Prostate gland (tissue), 2 donors: ENCODE data around the gene KPTN. TPM values are rescaled to one million over a fixed set of nuclear protein-coding genes. Genes with fewer than 3 reads are reported as not detected.
A peak's percentile ranks its signal among the peaks of the same experiment; 100 is the strongest.

Experiments used
- DNase-seq: peaks from one replicate; pipeline ENCODE4 v3.0.0-alpha.2; 2019; ENCODE audit warnings: low spot score
- H3K27ac ChIP-seq, 2 donors: fragments of 200-600 bp; sonication (generic); 2 replicates each; pipeline ENCODE4 v1.5.1; 2017 to 2019
- H3K27me3 ChIP-seq: fragments of 200-600 bp; sonication (generic); replicated peaks from 2 replicates; pipeline ENCODE4 v1.5.1; 2019; ENCODE audit not compliant: insufficient read depth
- H3K36me3 ChIP-seq, 2 donors: fragments of 200-600 bp; sonication (generic); 1 replicate in 1 of 2; 2 replicates in 1 of 2; pipeline versions ENCODE4 v1.5.1 to v1.8.1; 2017 to 2019
- H3K4me1 ChIP-seq: fragments of 200-600 bp; sonication (generic); replicated peaks from 2 replicates; pipeline ENCODE4 v1.5.1; 2019
- H3K4me3 ChIP-seq, 2 donors: fragments of 200-600 bp; sonication (generic); 2 replicates each; pipeline ENCODE4 v1.5.1; 2017 to 2019
- H3K9me3 ChIP-seq: fragments of 200-600 bp; sonication (generic); 2 replicates; pipeline ENCODE4 v1.5.1; 2017
- CTCF ChIP-seq, 4 experiments: fragments of 200-600 bp in 2 of 4; fragments of 450-650 bp in 2 of 4; sonication (generic) in 2 of 4; IDR thresholded peaks; 1 replicate in 3 of 4; 2 replicates in 1 of 4; pipeline ENCODE4 v1.5.1; 2016 to 2019; ENCODE audit warnings: antibody characterized with exemption in 4 of 4, mild to moderate bottlenecking in 2 of 4, moderate library complexity in 2 of 4
- POLR2A ChIP-seq: fragments of 450-650 bp; IDR thresholded peaks from one replicate; pipeline ENCODE4 v1.6.1; 2016; ENCODE audit warnings: antibody characterized with exemption, mild to moderate bottlenecking
- POLR2AphosphoS5 ChIP-seq: sonication (generic); formaldehyde crosslinking; IDR thresholded peaks from one replicate; pipeline ENCODE4 v1.6.1; 2017; ENCODE audit warnings: antibody characterized with exemption
- WGBS: methylation state at CpG from one replicate; pipeline ENCODE4 v1.1.5; 2018; 5-methylcytosine and 5-hydroxymethylcytosine counted together
- intact Hi-C: fragments of 100-400 bp; cut with DNase I; formaldehyde crosslinking; loops from one replicate; pipeline ENCODE4 v1.14.2; 2022
- total RNA-seq, 2 donors: library from RNA; depleted of rRNA; stranded (reverse); fragments of >200 nt; gene quantifications; one replicate each; pipeline ENCODE4 v1.1.0, GENCODE V29; 2016

Gene KPTN
- total RNA-seq, 2 donors from 2014 or later: 8.8 to 9.0 TPM

GRCh38 chr19:47492571-47493377 is 8.8 kb upstream of the KPTN start:
- peak overlapping the region in 1 of 2 donors; percentile 9 for H3K27ac ChIP-seq
- intact Hi-C loops: no loop called here
- no peak for TF ChIP-seq POLR2AphosphoS5
- TF ChIP-seq POLR2A: no peak
- no peak for TF ChIP-seq CTCF (IDR thresholded peaks at IDR 0.05)
- H3K9me3 ChIP-seq: no peaks in the 10 kb centered on the region
- H3K36me3 ChIP-seq: peaks cover 4 to 21% of the 10 kb centered on the region in 2 donors
- 61% methylated on average over 22 of the region's 23 CpGs for WGBS
- no peaks in the 10 kb centered on the region for H3K27me3 ChIP-seq
- H3K4me1 ChIP-seq: peaks cover 5% of the 10 kb centered on the region
- no peak for DNase-seq
- no peak overlapping the region for H3K4me3 ChIP-seq

GRCh38 chr19:47492137-47492533 is 8.1 kb upstream of the KPTN start:
- Histone ChIP-seq H3K9me3 (no peaks in the 10 kb centered on the region), H3K4me1 (peaks cover under 1% of the 10 kb centered on the region), H3K36me3 (peaks cover 4 to 21% of the 10 kb centered on the region in 2 donors), H3K27me3 (no peaks in the 10 kb centered on the region), H3K4me3 (no peak overlapping the region), H3K27ac (peak overlapping the region in 1 of 2 donors; percentile 9)
- TF ChIP-seq POLR2A: no peak
- TF ChIP-seq CTCF (IDR thresholded peaks at IDR 0.05): no peak
- TF ChIP-seq POLR2AphosphoS5: no peak
- 84% methylated on average over 14 of the region's 14 CpGs for WGBS
- DNase-seq: no peak
- intact Hi-C loops: no loop called here

DNA sequence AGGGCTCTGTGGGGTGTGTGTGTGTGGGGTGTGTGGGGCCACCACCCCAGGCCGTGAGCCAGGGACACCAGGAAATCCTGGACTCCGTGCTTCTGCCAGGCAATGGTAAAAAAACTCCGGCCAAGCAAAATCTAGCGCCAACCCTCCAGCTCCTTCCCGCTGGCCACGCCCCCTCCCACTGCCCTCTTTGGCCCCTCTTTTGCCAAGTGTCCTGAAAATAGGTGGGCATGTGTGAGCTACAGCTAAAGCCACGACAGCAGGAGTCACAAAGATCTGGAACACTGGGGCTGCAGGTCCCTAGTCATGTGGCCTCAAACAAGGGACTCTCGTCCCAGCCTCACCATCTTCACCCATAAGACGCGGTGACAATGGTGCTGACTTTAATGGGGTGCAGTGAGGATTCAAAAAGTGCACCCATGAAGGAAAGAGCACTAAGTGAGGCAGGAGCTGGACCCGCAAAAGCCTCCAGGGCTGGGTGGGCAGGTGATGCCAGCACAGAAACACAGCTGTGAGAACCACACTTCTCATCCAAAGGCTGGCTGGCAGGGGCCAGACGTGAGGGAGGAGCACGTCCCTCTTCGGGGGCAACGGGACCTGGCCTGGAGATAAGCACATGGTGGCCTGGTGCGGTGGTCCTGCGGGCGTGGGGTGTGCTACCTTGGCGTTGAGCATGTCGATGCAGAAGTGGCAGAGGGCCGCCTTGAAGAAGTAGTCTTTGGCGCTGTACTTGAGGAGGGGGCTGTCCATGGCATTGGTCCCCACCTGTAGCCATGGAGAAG is 7.5 kb upstream of the KPTN start:
- Histone ChIP-seq H3K36me3 (peaks cover 4 to 21% of the 10 kb centered on the region in 2 donors), H3K9me3 (no peaks in the 10 kb centered on the region), H3K4me1 (no peaks in the 10 kb centered on the region), H3K4me3 (no peak overlapping the region), H3K27ac (peak overlapping the region; percentile 18 to 37), H3K27me3 (no peaks in the 10 kb centered on the region)
- no peak for TF ChIP-seq CTCF (IDR thresholded peaks at IDR 0.05)
- no peak for TF ChIP-seq POLR2A
- no peak for TF ChIP-seq POLR2AphosphoS5
- intact Hi-C loops: no loop called here
- 82% methylated on average over 22 of the region's 22 CpGs for WGBS
- DNase-seq: no peak

- intact Hi-C loops: no loop called here
- DNase-seq: no peak
- H3K4me3 ChIP-seq: no peak overlapping the region
- TF ChIP-seq POLR2A (no peak), POLR2AphosphoS5 (no peak), CTCF (IDR thresholded peaks at IDR 0.05) (no peak)
- no peaks in the 10 kb centered on the region for H3K27me3 ChIP-seq
- no peaks in the 10 kb centered on the region for H3K9me3 ChIP-seq
- no peaks in the 10 kb centered on the region for H3K4me1 ChIP-seq
- peak overlapping the region; percentile 18 to 37 for H3K27ac ChIP-seq
- 58% methylated on average over 3 of the region's 3 CpGs for WGBS
- H3K36me3 ChIP-seq: peaks cover 4 to 21% of the 10 kb centered on the region in 2 donors
These were observed 6.8 kb upstream of the KPTN start for GRCh38 chr19:47490847-47491246.
